Adrenal gland (tissue), 5 donors: Measurements from ENCODE around the gene PCNT.

ENCODE experiments used
- CTCF ChIP-seq, 6 experiments: fragments of 450-650 bp in 4 of 6; fragments of 200-600 bp in 2 of 6; sonication (generic) in 1 of 6; IDR thresholded peaks; 1 replicate in 5 of 6; 2 replicates in 1 of 6; pipeline versions ENCODE4 v1.5.1 to v1.8.0; 2016 to 2021; ENCODE audit warnings: antibody characterized with exemption in 6 of 6, mild to moderate bottlenecking in 2 of 6, moderate library complexity in 1 of 6
- POLR2A ChIP-seq, 2 donors: fragments of 450-650 bp; IDR thresholded peaks; one replicate each; pipeline ENCODE4 v1.6.1; 2017; ENCODE audit warnings: antibody characterized with exemption in 2 of 2, mild to moderate bottlenecking in 2 of 2, moderate library complexity in 1 of 2
- donor health status: DM: no; HTN: no; CAD: no.

GRCh38 chr21:46386734-46387088 lies 62.8 kb downstream of the PCNT start:
- TF ChIP-seq POLR2A (IDR thresholded peaks at IDR 0.05) (no peak), CTCF (IDR thresholded peaks at IDR 0.05) (no peak)
